Mucosa of descending colon (tissue), 3 donors: ENCODE measurements around the gene FUT9. TPM values are rescaled to one million over a fixed set of nuclear protein-coding genes. Genes with fewer than 3 reads are reported as not detected.

Experiments used
- ATAC-seq: fragments of 200-7000 bp; cut with Tn5 transposase; one replicate; pipeline ENCODE4 v1.9.1; 2020; ENCODE audit warnings: mild to moderate bottlenecking, moderate library complexity
- DNase-seq, 3 donors: peaks; one replicate each; pipeline ENCODE4 v3.0.0-alpha.2; 2020
- H3K36me3 ChIP-seq: fragments of 200-600 bp; one replicate; pipeline ENCODE4 v1.8.0; 2021; ENCODE audit warnings: low read depth, mild to moderate bottlenecking
- H3K4me1 ChIP-seq: fragments of 200-600 bp; one replicate; pipeline ENCODE4 v1.8.0; 2021; ENCODE audit warnings: low read depth, mild to moderate bottlenecking
- H3K4me3 ChIP-seq: fragments of 200-600 bp; one replicate; pipeline ENCODE4 v1.8.0; 2021; ENCODE audit warnings: mild to moderate bottlenecking
- H3K9me3 ChIP-seq: fragments of 200-600 bp; one replicate; pipeline ENCODE4 v1.8.0; 2021; ENCODE audit warnings: mild to moderate bottlenecking
- CTCF ChIP-seq: fragments of 200-600 bp; IDR thresholded peaks from one replicate; pipeline ENCODE4 v1.8.0; 2022; ENCODE audit warnings: antibody characterized with exemption, mild to moderate bottlenecking
- intact Hi-C, 2 donors: fragments of 100-400 bp; cut with DNase I in 1 of 2; cut with micrococcal nuclease in 1 of 2; formaldehyde crosslinking; loops; one replicate each; pipeline versions ENCODE4 v1.11.0 to v1.11.1; 2022; cut with DNase I, micrococcal nuclease
- total RNA-seq, 3 donors: library from RNA; stranded (reverse); fragmentation: NEBNext Ultra II Directional in 2 of 3; extraction: Animal tissue kit (Norgen Biotek cat#: 25700) in 2 of 3; gene quantifications; one replicate each; pipeline versions ENCODE4 v1.2.1 to v1.2.4, GENCODE V29; 2021 to 2023
- donor health status: DM: no; HTN: no; CAD: no; lungs with moderate emphysema.
- donor health status: DM: no; HTN: no; CAD: no.
- donor health status: DM: no; HTN: yes; CAD: no.

The FUT9 gene
- total RNA-seq, 3 donors from 2014 or later, result 0.02 to 0.09 TPM; not detected in 1

GRCh38 chr6:96066376-96066775, 50.6 kb downstream of the FUT9 start:
- no peak overlapping the region for H3K4me3 ChIP-seq
- H3K36me3 ChIP-seq, result no peaks in the 10 kb centered on the region
- intact Hi-C loops, result no loop called here
- no peaks in the 10 kb centered on the region for H3K4me1 ChIP-seq
- ATAC-seq (no peak), DNase-seq (no peak)
- no peak for TF ChIP-seq CTCF
- H3K9me3 ChIP-seq, result no peaks in the 10 kb centered on the region

GRCh38 chr6:96073555-96073954, 57.8 kb downstream of the FUT9 start:
- intact Hi-C loops, result no loop called here
- no peak for TF ChIP-seq CTCF

GRCh38 chr6:96074006-96074405, 58.2 kb downstream of the FUT9 start:
- no peak for DNase-seq
- Histone ChIP-seq H3K36me3 (no peaks in the 10 kb centered on the region), H3K4me3 (no peak overlapping the region), H3K4me1 (no peaks in the 10 kb centered on the region), H3K9me3 (no peaks in the 10 kb centered on the region)
- TF ChIP-seq CTCF, result no peak
- no peak for ATAC-seq
- intact Hi-C loops, result no loop called here

More at GRCh38 chr6:96073555-96073954, 57.8 kb downstream of the FUT9 start:
- no peaks in the 10 kb centered on the region for H3K36me3 ChIP-seq
- no peaks in the 10 kb centered on the region for H3K9me3 ChIP-seq
- no peak overlapping the region for H3K4me3 ChIP-seq
- ATAC-seq, result no peak
- H3K4me1 ChIP-seq, result no peaks in the 10 kb centered on the region
- no peak for DNase-seq

- H3K4me3 ChIP-seq, result no peak overlapping the region
- DNase-seq (no peak), ATAC-seq (no peak)
Measured at GRCh38 chr6:96075826-96076225, 60.1 kb downstream of the FUT9 start.

GRCh38 chr6:96086745-96087144, 71.0 kb downstream of the FUT9 start:
- ATAC-seq (no peak), DNase-seq (no peak)
- intact Hi-C loops, result no loop called here
- Histone ChIP-seq H3K4me1 (no peaks in the 10 kb centered on the region), H3K4me3 (no peak overlapping the region), H3K36me3 (no peaks in the 10 kb centered on the region), H3K9me3 (no peaks in the 10 kb centered on the region)
- no peak for TF ChIP-seq CTCF

More at GRCh38 chr6:96075826-96076225, 60.1 kb downstream of the FUT9 start:
- no peaks in the 10 kb centered on the region for H3K9me3 ChIP-seq
- no peaks in the 10 kb centered on the region for H3K4me1 ChIP-seq
- intact Hi-C loops, result no loop called here
- no peak for TF ChIP-seq CTCF
- H3K36me3 ChIP-seq, result no peaks in the 10 kb centered on the region

- H3K36me3 ChIP-seq, result no peaks in the 10 kb centered on the region
- TF ChIP-seq CTCF, result no peak
- intact Hi-C loops, result no loop called here
- H3K4me3 ChIP-seq, result no peak overlapping the region
- H3K4me1 ChIP-seq, result no peaks in the 10 kb centered on the region
- no peaks in the 10 kb centered on the region for H3K9me3 ChIP-seq
- ATAC-seq (no peak), DNase-seq (no peak)
Measured at GRCh38 chr6:96089173-96089572, 73.4 kb downstream of the FUT9 start.
